Activated CD8-positive, alpha-beta memory T cell treated with anti-CD3 and anti-CD28 coated beads, Interleukin-2, amount 50 U/mL, for 24 hours (primary cell): Measurements from ENCODE around the gene NXNL2.
A peak's percentile ranks its signal among the peaks of the same experiment; 100 is the strongest.

ENCODE experiments used
- DNase-seq: peaks from one replicate; pipeline ENCODE4 v3.0.0-alpha.2; 2020; ENCODE audit errors: extremely low read depth

Gene NXNL2

DNA sequence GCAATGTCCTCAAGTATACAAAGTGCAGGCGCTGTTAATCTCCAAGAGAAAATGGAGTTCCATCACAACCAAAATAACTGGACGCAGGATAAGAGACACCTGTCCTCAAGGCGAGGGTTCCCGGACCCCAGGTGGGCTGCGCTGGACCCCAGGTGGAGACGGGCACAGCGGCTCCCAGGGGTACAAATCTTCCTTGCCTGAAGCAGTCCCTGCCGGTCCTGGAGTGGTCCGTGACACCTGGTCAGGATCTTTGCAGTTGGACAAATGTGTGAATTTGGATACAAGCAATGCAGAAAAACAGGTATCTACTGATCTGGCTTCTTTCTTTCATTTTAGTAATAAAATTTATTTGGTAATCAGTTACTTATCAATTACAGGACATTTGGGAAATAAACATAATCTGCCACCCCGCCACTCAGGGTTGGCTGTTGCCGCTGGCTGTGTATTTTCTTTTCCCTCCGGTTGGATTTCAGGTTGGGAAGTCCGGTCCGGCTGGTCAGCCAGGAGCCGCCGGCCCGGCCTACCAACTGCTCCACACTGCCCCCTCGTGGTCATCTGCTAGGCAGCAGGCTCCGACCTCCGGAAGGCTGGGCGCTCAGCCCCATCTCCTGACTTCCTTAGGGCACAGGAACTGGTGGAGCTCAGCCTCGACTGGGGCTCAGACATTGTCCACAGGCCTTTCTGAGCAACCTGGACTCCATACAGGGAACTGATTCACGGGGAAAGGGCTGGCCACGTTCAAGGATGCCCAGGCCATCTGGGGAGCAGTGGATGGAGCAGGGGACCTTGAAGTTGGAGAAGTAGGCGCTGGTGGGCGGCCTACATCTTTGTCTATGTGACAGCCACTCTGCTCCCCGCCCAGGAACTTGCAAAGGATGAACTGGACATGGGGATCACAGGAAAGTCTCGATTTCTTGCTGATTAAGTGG is 43.4 kb downstream of the NXNL2 start:
- DNase-seq, result peak; percentile 12

DNA sequence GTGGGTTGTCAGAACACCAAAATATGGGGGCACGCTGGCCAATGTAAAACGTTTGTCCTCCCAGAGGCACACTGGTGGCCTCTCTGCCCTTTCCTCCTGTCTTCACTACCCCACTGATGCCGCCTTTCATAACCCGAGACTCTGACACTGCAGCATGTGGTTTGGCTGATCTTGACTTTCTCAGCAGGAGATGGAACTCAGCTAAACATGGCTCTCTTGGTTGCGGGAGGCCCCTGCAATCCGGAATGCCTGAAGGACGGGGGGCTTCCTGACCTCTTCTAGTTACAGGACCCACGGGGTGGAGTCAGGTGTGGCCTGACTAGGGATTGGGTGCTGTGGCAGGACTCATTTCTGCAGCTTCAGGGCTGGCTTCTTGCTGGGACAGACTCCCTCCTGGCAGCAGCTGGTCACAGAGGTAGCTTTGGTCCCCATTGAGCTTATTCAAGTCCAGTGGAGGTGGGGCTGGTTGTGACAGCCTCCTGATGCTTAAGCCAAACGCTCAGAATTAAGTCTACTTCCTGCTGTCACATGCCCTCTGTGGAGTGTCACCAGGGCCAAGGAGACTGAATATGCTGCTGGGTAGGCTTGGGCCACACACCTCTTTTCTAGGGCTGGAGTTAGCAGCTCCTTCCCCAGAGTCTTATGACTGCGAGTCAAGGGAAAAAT is 44.2 kb downstream of the NXNL2 start:
- DNase-seq, result no peak

DNA sequence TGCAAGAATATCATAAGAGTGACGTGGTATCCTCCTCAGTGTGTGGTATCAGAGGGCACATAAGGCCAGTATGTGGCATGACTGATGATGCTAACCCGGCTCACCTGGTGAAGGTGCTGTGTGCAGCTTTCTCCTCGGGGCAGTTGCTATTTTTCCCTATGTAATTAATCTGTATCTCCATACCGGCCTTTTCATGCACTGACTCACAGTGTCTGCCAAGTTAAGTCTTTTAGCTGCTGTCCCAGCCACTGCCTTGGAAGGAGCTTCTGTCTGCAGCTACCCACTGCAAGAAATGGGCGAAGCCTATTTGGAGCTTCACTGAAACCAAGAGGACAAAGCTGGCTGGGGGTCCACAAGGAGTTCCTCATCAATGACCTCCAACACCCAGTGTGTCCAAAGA is 46.0 kb downstream of the NXNL2 start:
- DNase-seq, result no peak

DNA sequence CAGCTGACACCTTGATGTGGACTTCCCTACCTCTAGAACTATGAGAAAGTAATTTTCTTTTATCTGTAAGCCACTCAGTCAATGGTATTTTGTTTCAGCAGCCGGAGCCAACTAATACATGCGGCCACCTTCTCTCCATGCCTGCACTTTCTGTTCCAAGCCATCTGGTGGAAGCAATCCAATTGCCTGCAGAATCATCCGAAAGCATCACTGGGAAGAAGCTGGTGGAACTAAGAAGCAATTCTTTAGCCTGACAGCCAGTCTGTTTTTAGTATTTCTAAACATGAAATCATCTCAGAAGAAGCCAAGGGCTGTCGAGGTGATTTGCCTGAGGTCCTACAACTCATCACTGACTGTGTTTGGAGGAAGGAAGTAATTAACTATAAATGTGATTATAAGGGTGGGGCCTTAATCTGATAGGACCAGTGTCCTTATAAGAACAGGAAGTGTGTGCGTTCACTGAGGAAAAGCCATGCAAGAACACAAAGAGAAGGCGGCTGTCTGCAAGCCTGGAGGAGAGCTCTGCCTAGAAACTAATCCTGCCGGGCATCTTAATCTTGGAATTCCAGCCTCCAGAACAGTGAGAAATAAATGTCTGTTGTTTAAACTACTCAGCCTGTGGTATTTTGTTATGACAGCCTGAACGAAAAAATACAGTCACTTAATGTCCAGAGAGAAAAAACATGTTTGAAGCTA is 49.1 kb downstream of the NXNL2 start:
- DNase-seq, result no peak

DNA sequence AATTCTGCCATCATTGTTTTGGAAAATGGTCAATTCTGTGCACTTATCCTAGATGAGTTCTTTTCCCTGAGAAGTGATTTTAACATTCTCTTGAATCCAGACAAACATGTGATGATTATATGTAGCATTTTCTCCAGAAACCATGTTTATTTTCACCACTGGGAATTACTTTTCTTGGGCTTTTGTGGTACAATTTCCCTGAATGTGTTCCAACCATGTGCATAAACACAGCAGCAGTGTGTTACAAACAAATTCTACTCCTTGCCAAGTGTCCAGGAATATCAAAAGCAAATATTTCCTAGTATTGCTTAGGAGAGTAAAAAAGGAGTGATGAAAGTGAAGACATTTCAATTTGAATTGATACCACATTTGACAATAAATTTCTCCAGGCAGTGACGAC is 50.4 kb downstream of the NXNL2 start:
- DNase-seq, result no peak

DNA sequence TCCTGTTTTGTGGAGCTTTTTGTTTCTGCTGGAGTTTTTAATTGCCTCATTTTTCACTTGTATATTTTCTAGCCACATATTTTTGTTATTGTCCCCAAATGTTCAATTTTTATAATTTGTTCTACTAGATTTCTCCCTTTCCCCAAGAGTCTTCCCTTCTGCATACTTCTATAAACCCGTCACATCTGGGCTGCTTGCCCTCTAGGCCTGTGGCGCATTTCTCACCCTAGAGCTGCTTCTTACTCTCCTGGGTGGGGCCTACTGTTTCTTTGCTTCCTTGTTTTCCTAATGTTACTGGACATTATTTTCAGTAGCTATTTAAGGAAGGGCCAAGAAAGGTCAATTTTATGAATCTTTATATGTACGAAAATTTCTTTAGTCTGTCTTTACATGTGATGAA is 51.5 kb downstream of the NXNL2 start:
- no peak for DNase-seq

DNA sequence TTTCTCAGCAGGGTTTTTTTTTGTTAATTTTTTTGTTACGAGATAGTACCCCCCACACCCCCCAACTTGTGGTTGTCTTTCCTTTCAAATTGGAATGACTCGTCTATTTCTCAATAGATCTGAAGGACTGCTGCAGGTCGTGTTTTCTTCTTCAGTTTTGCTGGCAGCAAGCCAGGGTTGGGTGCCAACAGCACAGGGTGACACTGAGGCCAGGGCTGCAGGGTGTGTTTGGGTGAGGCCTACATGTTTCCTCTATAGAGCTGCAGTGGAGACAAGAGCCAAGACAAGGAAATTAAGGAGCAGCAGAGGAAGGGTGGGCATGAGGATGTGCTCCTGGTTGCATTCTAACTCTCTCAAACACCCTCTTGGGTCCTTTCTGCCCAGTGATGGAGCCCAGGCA is 52.2 kb downstream of the NXNL2 start:
- no peak for DNase-seq

DNA sequence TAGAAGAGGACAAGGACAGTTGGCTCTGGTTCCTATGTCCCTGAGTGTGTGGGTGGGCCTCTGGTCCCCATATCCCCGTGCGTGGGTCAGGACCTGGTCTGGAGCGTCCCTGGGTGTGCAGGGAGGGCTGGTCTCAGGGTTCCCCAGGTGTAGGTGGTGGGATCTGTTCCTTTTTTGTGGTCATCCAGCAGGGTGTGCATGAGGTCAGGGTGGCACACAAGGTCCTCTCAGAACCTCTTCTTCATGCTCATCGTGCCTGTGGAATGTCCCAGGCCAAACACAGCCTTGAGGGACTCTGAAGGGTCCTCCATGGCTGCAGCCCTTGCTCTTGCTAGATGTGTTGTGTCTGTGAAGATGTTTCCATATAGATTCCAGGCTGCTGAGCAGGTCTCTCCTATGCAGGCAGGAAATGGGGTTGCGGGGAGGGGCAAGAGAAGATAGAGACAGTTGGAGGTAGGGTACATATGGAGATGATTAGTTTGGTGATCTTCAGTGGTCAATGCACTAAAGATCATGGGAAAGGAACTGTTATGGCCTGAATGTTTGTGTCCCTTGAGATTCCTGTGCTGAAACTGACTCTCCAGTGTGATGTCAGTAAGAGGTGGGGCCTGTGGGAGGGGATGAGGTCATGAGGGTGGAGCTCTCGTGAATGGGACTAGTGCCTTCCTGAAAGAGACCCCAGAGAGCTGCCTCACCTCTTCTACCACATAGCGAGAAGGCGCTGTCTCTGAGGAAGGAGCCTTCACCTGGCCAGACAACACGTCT is 53.1 kb downstream of the NXNL2 start:
- DNase-seq, result no peak

DNA sequence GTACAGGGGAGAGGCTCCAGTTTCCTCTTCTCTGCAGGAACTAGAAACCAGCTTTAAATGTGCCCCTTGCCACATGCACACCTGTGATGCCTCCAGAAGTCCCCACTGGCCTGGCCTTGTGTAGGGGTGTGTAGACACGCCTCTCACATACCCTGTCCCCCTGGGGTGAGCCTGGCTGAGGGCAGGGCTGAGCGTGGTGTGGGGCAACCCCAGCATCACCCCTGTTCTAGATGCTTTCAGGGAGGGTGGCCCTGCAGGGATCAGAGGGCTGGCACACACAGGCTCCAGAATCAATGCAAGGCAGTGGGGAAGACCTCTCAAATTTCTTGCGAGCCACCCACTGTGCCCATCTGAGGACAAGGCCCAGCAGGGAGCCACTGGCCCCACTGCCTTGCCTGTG is 54.7 kb downstream of the NXNL2 start:
- no peak for DNase-seq

DNA sequence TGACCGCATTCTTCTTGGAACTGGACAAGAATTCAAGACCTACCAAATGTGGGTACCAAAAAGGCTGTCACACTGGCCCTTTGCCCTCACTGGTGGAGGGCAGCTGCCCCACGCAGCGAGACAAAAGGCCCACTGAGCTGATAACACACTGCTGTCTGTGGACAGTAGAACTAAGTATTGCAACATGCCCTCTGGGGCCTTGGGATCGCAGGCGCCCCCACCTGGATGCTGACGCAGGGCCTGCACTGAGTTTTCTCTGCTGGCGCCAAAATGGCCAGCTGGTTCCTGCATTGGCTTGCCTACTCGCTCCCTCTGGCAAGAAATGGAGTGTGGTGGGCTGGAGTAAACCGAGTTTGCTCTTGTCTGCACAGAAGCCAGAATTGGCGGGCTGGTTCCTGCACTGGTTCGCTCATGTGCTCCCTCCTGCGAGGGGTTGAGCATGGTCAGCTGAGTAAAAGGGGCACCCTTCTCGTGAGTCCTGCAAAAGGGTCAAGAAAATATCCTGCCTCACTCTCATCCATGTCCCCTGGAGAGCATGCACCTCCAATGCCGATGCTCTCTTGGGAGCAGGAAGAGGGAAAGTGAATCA is 55.7 kb downstream of the NXNL2 start:
- DNase-seq, result no peak

DNA sequence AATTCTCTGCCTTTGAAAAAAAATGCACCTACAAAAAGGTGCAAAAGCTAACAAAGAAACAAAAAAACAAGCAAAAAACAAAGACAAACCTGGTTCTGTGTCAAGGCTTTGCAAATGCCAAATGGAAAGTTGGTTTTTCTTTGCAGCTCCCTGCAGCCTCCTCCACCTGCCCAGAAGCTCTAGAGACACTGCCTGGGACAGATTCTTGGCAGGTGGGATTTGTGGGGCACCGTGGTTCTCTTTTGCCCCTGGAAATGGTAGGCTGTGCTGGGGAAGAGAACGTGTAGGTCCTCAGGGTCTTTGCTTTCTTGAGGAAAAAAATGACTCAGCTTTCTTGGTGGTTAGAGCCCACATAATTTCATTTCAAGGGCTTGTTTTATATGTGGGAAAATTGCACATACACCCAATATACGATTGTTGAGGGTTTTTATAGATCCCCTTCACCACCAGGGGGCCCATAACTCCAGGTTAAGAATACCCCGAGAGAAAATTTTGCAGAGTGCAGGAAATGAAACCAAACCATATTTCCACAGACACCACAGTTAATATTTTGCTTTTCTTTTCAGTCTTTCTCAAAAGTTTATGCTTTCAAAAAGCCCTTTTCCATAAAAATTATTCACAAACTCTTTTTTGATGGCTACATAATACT is 58.7 kb downstream of the NXNL2 start:
- peak; percentile 21 for DNase-seq
